ENCODE measurements around the gene CCDC74B.
"Not testable (repeated sequence)": the region's sequence is repeated elsewhere in the genome, so short reads cannot be mapped to it uniquely, and the experiment has no call there.

Gene CCDC74B

DNA sequence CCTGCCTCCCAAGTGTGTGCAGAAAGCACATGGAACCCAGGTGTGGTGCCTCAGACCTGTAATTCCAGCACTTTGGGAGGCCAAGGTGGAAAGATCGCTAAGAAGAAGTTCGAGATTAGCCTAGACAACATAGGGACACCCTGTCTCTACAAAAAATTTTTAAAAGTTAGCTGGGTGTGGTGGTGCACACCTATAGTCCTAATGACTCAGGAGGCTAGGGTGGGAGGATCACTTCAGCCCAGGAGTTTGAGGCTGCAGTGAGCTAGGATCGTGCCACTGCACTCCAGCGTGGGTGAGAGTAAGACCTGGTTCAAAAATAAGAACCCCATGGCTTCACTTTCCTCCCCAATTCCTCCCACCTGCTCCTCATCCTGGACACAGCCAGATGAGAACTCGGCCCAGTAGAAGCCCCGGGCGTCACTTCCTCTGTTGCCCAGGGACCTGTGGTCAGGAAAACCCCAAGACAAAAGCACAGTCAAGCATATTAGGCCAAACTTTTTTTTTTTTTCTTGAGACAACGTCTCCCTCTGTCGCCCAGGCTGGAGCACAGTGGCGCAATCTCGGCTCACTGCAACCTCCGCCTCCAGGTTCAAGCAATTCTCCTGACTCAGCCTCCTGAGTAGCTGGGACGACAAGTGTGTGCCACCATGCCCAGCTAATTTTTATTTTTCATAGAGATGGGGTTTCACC lies 13.1 kb upstream of the CCDC74B start:
- H3K4me2 ChIP-seq (ENCODE audit: insufficient read depth, low read length, poor library complexity, severe bottlenecking); H2BK120ac ChIP-seq (ENCODE audit: low read depth, low read length); H4K91ac ChIP-seq (ENCODE audit: low read depth, low read length, poor library complexity); H2BK12ac ChIP-seq (ENCODE audit: low read length); H2BK15ac ChIP-seq (ENCODE audit: low read length); H3K4me3 ChIP-seq (ENCODE audit: low read length in 2 of 2); H3K18ac ChIP-seq (ENCODE audit: low read length); H3K9ac ChIP-seq (ENCODE audit: low read depth, low read length, poor library complexity); H2AFZ ChIP-seq (ENCODE audit: low read length); DNase-seq (ENCODE audit: low spot score); H3K9me3 ChIP-seq (replicated peaks in 1 of 2; ENCODE audit: control insufficient read depth in 2 of 2, insufficient read depth in 1 of 2, low read depth in 1 of 2, low read length in 2 of 2); H2BK5ac ChIP-seq (ENCODE audit: low read length); H3K27ac ChIP-seq (replicated peaks; ENCODE audit: low read length); H3K27me3 ChIP-seq (ENCODE audit: control insufficient read depth in 3 of 3, insufficient read depth in 3 of 3, low read depth in 1 of 3, low read length in 3 of 3); H3K4ac ChIP-seq (ENCODE audit: low read length); H2AK5ac ChIP-seq (ENCODE audit: low read depth, low read length); H4K8ac ChIP-seq (ENCODE audit: low read depth, low read length); H3K23ac ChIP-seq (ENCODE audit: low read depth, low read length, poor library complexity); H3K4me1 ChIP-seq (ENCODE audit: control insufficient read depth in 2 of 2, insufficient read depth in 1 of 2, low read depth in 1 of 2, low read length in 2 of 2); H3K14ac ChIP-seq (ENCODE audit: low read length); H3K79me1 ChIP-seq (ENCODE audit: low read depth, low read length): not testable (repeated sequence)
- no CpG with 5 or more reads among the region's 13 CpGs for WGBS, 2 donors (ENCODE audit: extremely low coverage in 2 of 2, insufficient read length in 2 of 2, insufficient replicate concordance in 1 of 2)
- peaks cover 7 to 64% of the 10 kb centered on the region in 2 donors for H3K36me3 ChIP-seq (replicated peaks in 1 of 2; ENCODE audit: control insufficient read depth in 2 of 2, insufficient read depth in 2 of 2, low read length in 2 of 2)

DNA sequence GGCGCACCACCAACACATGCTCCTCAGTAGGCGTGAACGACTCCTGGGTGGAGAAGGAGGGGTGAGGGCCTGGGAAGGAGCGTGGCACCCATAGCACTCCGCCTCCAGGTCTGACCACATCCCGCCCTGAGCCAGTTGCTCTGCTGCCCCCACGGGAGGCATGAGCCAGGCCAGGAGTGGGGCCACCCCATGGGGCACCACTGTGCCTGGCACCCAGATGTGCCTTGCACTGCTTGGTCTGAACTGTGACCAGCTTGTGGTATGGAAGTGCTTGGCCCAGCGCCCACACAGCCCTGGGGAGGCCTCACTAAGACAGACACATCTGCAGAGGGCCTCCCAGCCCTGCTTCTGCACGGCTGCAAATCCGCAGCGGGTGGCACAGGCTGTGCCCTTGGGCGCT lies 12.4 kb upstream of the CCDC74B start:
- not testable (repeated sequence) for H2AK5ac ChIP-seq (ENCODE audit: low read depth, low read length); H3K4ac ChIP-seq (ENCODE audit: low read length); H2BK12ac ChIP-seq (ENCODE audit: low read length); H3K4me3 ChIP-seq (ENCODE audit: low read length in 2 of 2); H3K4me2 ChIP-seq (ENCODE audit: insufficient read depth, low read length, poor library complexity, severe bottlenecking); H3K9me3 ChIP-seq (replicated peaks in 1 of 2; ENCODE audit: control insufficient read depth in 2 of 2, insufficient read depth in 1 of 2, low read depth in 1 of 2, low read length in 2 of 2); H2BK15ac ChIP-seq (ENCODE audit: low read length); H3K18ac ChIP-seq (ENCODE audit: low read length); H4K91ac ChIP-seq (ENCODE audit: low read depth, low read length, poor library complexity); H3K14ac ChIP-seq (ENCODE audit: low read length); H2BK120ac ChIP-seq (ENCODE audit: low read depth, low read length); H3K27me3 ChIP-seq (ENCODE audit: control insufficient read depth in 3 of 3, insufficient read depth in 3 of 3, low read depth in 1 of 3, low read length in 3 of 3); H4K8ac ChIP-seq (ENCODE audit: low read depth, low read length); DNase-seq (ENCODE audit: low spot score); H3K27ac ChIP-seq (replicated peaks; ENCODE audit: low read length); H2BK5ac ChIP-seq (ENCODE audit: low read length); H2AFZ ChIP-seq (ENCODE audit: low read length); H3K4me1 ChIP-seq (ENCODE audit: control insufficient read depth in 2 of 2, insufficient read depth in 1 of 2, low read depth in 1 of 2, low read length in 2 of 2); H3K79me1 ChIP-seq (ENCODE audit: low read depth, low read length); H3K23ac ChIP-seq (ENCODE audit: low read depth, low read length, poor library complexity); H3K9ac ChIP-seq (ENCODE audit: low read depth, low read length, poor library complexity)
- H3K36me3 ChIP-seq (replicated peaks in 1 of 2; ENCODE audit: control insufficient read depth in 2 of 2, insufficient read depth in 2 of 2, low read length in 2 of 2), result peaks cover 8 to 63% of the 10 kb centered on the region in 2 donors
- no CpG with 5 or more reads among the region's 12 CpGs for WGBS, 2 donors (ENCODE audit: extremely low coverage in 2 of 2, insufficient read length in 2 of 2, insufficient replicate concordance in 1 of 2)

DNA sequence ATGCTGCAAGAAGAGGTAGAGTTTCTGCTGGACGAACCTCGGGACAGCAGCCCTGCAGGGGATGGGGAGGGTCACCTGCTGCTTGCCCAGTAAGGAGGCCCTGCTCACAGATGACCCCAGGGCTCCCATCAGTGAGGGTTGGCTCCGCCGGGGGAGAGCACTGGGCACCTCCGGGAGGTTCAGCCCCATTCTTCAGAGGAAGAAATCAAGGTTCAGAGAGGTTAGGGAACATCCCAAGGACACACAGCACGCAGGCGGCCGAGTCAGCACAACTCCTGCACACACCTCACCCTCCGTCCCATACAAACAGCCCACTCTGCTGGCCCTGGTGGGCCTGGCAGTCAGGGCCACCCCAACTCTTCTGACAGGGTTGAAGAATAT lies 11.7 kb upstream of the CCDC74B start:
- Histone ChIP-seq H3K18ac (ENCODE audit: low read length) (no peak overlapping the region), H3K9me3 (replicated peaks in 1 of 2; ENCODE audit: control insufficient read depth in 2 of 2, insufficient read depth in 1 of 2, low read depth in 1 of 2, low read length in 2 of 2) (no peaks in the 10 kb centered on the region), H2AFZ (ENCODE audit: low read length) (no peak overlapping the region), H3K4me1 (ENCODE audit: control insufficient read depth in 2 of 2, insufficient read depth in 1 of 2, low read depth in 1 of 2, low read length in 2 of 2) (no peaks in the 10 kb centered on the region), H3K23ac (ENCODE audit: low read depth, low read length, poor library complexity) (no peak overlapping the region), H3K4ac (ENCODE audit: low read length) (no peak overlapping the region), H2BK120ac (ENCODE audit: low read depth, low read length) (no peak overlapping the region), H3K27ac (replicated peaks; ENCODE audit: low read length) (no peak overlapping the region), H2AK5ac (ENCODE audit: low read depth, low read length) (no peak overlapping the region), H3K4me3 (ENCODE audit: low read length in 2 of 2) (no peak overlapping the region), H3K27me3 (ENCODE audit: control insufficient read depth in 3 of 3, insufficient read depth in 3 of 3, low read depth in 1 of 3, low read length in 3 of 3) (no peaks in the 10 kb centered on the region), H4K8ac (ENCODE audit: low read depth, low read length) (no peak overlapping the region), H4K91ac (ENCODE audit: low read depth, low read length, poor library complexity) (no peak overlapping the region), H2BK12ac (ENCODE audit: low read length) (no peak overlapping the region), H3K14ac (ENCODE audit: low read length) (no peak overlapping the region), H2BK15ac (ENCODE audit: low read length) (no peak overlapping the region), H3K79me1 (ENCODE audit: low read depth, low read length) (peaks cover 4% of the 10 kb centered on the region), H3K4me2 (ENCODE audit: insufficient read depth, low read length, poor library complexity, severe bottlenecking) (no peak overlapping the region), H2BK5ac (ENCODE audit: low read length) (no peak overlapping the region), H3K9ac (ENCODE audit: low read depth, low read length, poor library complexity) (no peak overlapping the region), H3K36me3 (replicated peaks in 1 of 2; ENCODE audit: control insufficient read depth in 2 of 2, insufficient read depth in 2 of 2, low read length in 2 of 2) (peaks cover 12 to 68% of the 10 kb centered on the region in 2 donors)
- DNase-seq (ENCODE audit: low spot score), result no peak
- WGBS, 2 donors (ENCODE audit: extremely low coverage in 2 of 2, insufficient read length in 2 of 2, insufficient replicate concordance in 1 of 2), result no CpG with 5 or more reads among the region's 9 CpGs

DNA sequence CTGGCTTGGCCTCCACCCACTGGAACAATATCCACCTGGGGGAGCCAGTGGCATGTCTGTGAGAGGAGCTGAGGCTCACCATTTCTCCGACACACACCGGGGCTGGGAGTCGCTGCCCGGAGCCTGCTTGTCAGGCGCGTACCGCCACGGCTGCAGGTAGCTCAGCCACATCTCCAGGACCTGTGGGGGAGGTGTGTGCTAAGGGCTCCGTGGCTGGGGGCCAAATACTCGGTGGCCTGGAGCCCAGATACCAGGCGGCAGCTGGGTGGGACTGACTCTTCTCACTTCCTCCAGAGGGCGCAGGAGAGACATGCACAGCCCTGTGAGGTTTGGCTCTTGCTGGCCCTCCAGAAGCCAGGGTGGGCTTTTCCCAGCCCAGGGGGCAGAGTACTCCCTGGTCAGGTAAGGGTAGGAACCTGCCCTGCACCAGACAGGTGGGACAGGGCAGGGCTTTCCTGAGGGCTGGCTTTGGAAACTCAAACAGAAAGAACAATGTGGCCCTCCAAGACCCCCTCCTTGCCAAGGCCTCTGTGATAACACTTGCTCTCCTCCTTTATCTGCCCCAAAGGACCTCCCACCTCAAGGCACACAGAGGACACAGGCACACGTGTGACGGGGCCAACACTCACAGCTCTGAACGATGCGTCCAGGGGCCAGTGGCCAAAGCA lies 11.2 kb upstream of the CCDC74B start:
- not testable (repeated sequence) for H3K4me3 ChIP-seq (ENCODE audit: low read length in 2 of 2)
- DNase-seq (ENCODE audit: low spot score), result peak; percentile 21

More for the DNA sequence above, 11.2 kb upstream of the CCDC74B start:
- not testable (repeated sequence) for H4K91ac ChIP-seq (ENCODE audit: low read depth, low read length, poor library complexity); H3K4me2 ChIP-seq (ENCODE audit: insufficient read depth, low read length, poor library complexity, severe bottlenecking); H3K9ac ChIP-seq (ENCODE audit: low read depth, low read length, poor library complexity); H3K27me3 ChIP-seq (ENCODE audit: control insufficient read depth in 3 of 3, insufficient read depth in 3 of 3, low read depth in 1 of 3, low read length in 3 of 3); H3K4ac ChIP-seq (ENCODE audit: low read length); H2BK5ac ChIP-seq (ENCODE audit: low read length); H3K9me3 ChIP-seq (replicated peaks in 1 of 2; ENCODE audit: control insufficient read depth in 2 of 2, insufficient read depth in 1 of 2, low read depth in 1 of 2, low read length in 2 of 2); H3K23ac ChIP-seq (ENCODE audit: low read depth, low read length, poor library complexity); H4K8ac ChIP-seq (ENCODE audit: low read depth, low read length); H3K27ac ChIP-seq (replicated peaks; ENCODE audit: low read length); H2BK120ac ChIP-seq (ENCODE audit: low read depth, low read length); H3K18ac ChIP-seq (ENCODE audit: low read length); H3K4me1 ChIP-seq (ENCODE audit: control insufficient read depth in 2 of 2, insufficient read depth in 1 of 2, low read depth in 1 of 2, low read length in 2 of 2); H2AFZ ChIP-seq (ENCODE audit: low read length); H3K79me1 ChIP-seq (ENCODE audit: low read depth, low read length); H3K14ac ChIP-seq (ENCODE audit: low read length); H2AK5ac ChIP-seq (ENCODE audit: low read depth, low read length); H2BK15ac ChIP-seq (ENCODE audit: low read length)
- H2BK12ac ChIP-seq (ENCODE audit: low read length), result peak overlapping the region; percentile 58
- H3K36me3 ChIP-seq (replicated peaks in 1 of 2; ENCODE audit: control insufficient read depth in 2 of 2, insufficient read depth in 2 of 2, low read length in 2 of 2), result peaks cover 12 to 70% of the 10 kb centered on the region in 2 donors
- WGBS, 2 donors (ENCODE audit: extremely low coverage in 2 of 2, insufficient read length in 2 of 2, insufficient replicate concordance in 1 of 2), result no CpG with 5 or more reads among the region's 16 CpGs
